ENCODE data around the gene PTGR2.

DNA sequence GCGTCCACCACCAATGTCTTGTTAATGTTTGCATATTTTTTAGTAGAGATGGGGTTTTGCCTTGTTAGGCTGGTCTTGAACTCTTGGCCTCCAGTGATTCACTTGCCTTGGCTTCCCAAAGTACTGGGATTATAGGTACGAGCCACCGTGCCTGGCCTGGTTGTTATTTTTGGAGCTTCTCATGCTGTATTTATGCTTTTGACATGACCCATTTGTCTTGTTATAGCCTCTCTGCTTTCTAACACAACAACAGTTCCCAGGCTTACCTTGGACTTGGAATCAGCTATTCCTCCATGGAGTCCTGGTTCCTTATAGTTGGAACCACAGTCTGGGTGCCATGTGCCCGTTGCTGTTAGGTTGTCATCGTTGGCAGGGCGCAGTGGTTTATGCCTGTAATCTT, 64.7 kb downstream of the PTGR2 start:
- TF ChIP-seq, protein P1, sequence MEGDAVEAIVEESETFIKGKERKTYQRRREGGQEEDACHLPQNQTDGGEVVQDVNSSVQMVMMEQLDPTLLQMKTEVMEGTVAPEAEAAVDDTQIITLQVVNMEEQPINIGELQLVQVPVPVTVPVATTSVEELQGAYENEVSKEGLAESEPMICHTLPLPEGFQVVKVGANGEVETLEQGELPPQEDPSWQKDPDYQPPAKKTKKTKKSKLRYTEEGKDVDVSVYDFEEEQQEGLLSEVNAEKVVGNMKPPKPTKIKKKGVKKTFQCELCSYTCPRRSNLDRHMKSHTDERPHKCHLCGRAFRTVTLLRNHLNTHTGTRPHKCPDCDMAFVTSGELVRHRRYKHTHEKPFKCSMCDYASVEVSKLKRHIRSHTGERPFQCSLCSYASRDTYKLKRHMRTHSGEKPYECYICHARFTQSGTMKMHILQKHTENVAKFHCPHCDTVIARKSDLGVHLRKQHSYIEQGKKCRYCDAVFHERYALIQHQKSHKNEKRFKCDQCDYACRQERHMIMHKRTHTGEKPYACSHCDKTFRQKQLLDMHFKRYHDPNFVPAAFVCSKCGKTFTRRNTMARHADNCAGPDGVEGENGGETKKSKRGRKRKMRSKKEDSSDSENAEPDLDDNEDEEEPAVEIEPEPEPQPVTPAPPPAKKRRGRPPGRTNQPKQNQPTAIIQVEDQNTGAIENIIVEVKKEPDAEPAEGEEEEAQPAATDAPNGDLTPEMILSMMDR (IDR thresholded peaks at IDR 0.05; ENCODE audit: insufficient read depth, low read length), result no peak
- no peak for TF ChIP-seq GABPA (IDR thresholded peaks at IDR 0.05; ENCODE audit: low read depth)
- TF ChIP-seq, protein P2, sequence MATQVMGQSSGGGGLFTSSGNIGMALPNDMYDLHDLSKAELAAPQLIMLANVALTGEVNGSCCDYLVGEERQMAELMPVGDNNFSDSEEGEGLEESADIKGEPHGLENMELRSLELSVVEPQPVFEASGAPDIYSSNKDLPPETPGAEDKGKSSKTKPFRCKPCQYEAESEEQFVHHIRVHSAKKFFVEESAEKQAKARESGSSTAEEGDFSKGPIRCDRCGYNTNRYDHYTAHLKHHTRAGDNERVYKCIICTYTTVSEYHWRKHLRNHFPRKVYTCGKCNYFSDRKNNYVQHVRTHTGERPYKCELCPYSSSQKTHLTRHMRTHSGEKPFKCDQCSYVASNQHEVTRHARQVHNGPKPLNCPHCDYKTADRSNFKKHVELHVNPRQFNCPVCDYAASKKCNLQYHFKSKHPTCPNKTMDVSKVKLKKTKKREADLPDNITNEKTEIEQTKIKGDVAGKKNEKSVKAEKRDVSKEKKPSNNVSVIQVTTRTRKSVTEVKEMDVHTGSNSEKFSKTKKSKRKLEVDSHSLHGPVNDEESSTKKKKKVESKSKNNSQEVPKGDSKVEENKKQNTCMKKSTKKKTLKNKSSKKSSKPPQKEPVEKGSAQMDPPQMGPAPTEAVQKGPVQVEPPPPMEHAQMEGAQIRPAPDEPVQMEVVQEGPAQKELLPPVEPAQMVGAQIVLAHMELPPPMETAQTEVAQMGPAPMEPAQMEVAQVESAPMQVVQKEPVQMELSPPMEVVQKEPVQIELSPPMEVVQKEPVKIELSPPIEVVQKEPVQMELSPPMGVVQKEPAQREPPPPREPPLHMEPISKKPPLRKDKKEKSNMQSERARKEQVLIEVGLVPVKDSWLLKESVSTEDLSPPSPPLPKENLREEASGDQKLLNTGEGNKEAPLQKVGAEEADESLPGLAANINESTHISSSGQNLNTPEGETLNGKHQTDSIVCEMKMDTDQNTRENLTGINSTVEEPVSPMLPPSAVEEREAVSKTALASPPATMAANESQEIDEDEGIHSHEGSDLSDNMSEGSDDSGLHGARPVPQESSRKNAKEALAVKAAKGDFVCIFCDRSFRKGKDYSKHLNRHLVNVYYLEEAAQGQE (IDR thresholded peaks at IDR 0.05; ENCODE audit: insufficient replicate concordance, low read depth), result no peak
- no peak for TF ChIP-seq POLR2AphosphoS5 (IDR thresholded peaks at IDR 0.05; ENCODE audit: low read depth)
- no peak for TF ChIP-seq SPI1 (IDR thresholded peaks at IDR 0.05; ENCODE audit: borderline replicate concordance, low read depth)
